HG03342 (cell line): Measurements from ENCODE around the gene SERTAD4.
"Not testable (repeated sequence)": the region's sequence is repeated elsewhere in the genome, so short reads cannot be mapped to it uniquely, and the experiment has no call there.

Source experiments
- ATAC-seq: cut with Tn5 transposase; IDR thresholded peaks from one replicate; pipeline ENCODE4 v1.9.1; 2021; ENCODE audit warnings: mild to moderate bottlenecking, moderate library complexity; ENCODE audit not compliant: unreplicated experiment

SERTAD4 gene

GRCh38 chr1:210232511-210233215, at the start of gene SERTAD4:
SERTAD4 (plus strand) TSS chr1:210232796; CDS start chr1:210237961, 5,165 bp downstream.
- no peak for ATAC-seq

GRCh38 chr1:210185063-210185462, 47.5 kb upstream of the SERTAD4 start:
- ATAC-seq: no peak

GRCh38 chr1:210187849-210188606, 44.6 kb upstream of the SERTAD4 start:
- not testable (repeated sequence) for ATAC-seq

GRCh38 chr1:210189426-210189825, 43.2 kb upstream of the SERTAD4 start:
- no peak for ATAC-seq

GRCh38 chr1:210195635-210196160, 36.9 kb upstream of the SERTAD4 start:
- ATAC-seq: no peak

- not testable (repeated sequence) for ATAC-seq
Measured at GRCh38 chr1:210196266-210196665, 36.3 kb upstream of the SERTAD4 start.

GRCh38 chr1:210198840-210199239, 33.8 kb upstream of the SERTAD4 start:
- ATAC-seq: no peak

GRCh38 chr1:210200124-210200736, 32.4 kb upstream of the SERTAD4 start:
- no peak for ATAC-seq

GRCh38 chr1:210201681-210202080, 30.9 kb upstream of the SERTAD4 start:
- no peak for ATAC-seq

GRCh38 chr1:210207597-210208450, 24.8 kb upstream of the SERTAD4 start:
- no peak for ATAC-seq

- no peak for ATAC-seq
Measured at GRCh38 chr1:210213335-210213734, 19.3 kb upstream of the SERTAD4 start.

- ATAC-seq: no peak
Measured at GRCh38 chr1:210214573-210215409, 17.8 kb upstream of the SERTAD4 start.

- ATAC-seq: no peak
Measured at GRCh38 chr1:210217482-210217881, 15.1 kb upstream of the SERTAD4 start.

- ATAC-seq: no peak
Measured at GRCh38 chr1:210218047-210218446, 14.5 kb upstream of the SERTAD4 start.

- no peak for ATAC-seq
Measured at GRCh38 chr1:210222340-210223006, 10.1 kb upstream of the SERTAD4 start.

- ATAC-seq: no peak
Measured at GRCh38 chr1:210223226-210223904, 9.2 kb upstream of the SERTAD4 start.

- no peak for ATAC-seq
Measured at GRCh38 chr1:210228158-210228557, 4.4 kb upstream of the SERTAD4 start.

GRCh38 chr1:210230149-210230695, 2.4 kb upstream of the SERTAD4 start:
- ATAC-seq: no peak
